Measurements from ENCODE around the gene ITPRID1.

- TF ChIP-seq EZH2phosphoT487 (IDR thresholded peaks at IDR 0.05; ENCODE audit: insufficient read depth, low read depth) = no peak
- TF ChIP-seq EZH2 (IDR thresholded peaks at IDR 0.05; ENCODE audit: insufficient read depth, poor library complexity, severe bottlenecking) = no peak
Measured at GRCh38 chr7:31526864-31527263, 13.0 kb downstream of the ITPRID1 start.

All from GM23248 (cell line).